Uterus (tissue), 4 donors: Measurements from ENCODE around the gene GCDH. TPM values are rescaled to one million over a fixed set of nuclear protein-coding genes. Genes with fewer than 3 reads are reported as not detected.

Source experiments
- DNase-seq, 2 donors: peaks; one replicate each; pipeline ENCODE4 v3.0.0-alpha.2; 2019 to 2020
- H3K27ac ChIP-seq, 2 donors: fragments of 200-600 bp; sonication (generic); 1 replicate in 1 of 2; 2 replicates in 1 of 2; pipeline ENCODE4 v1.5.1; 2016 to 2018
- H3K27me3 ChIP-seq, 2 donors: fragments of 200-600 bp; sonication (generic); one replicate each; pipeline ENCODE4 v1.5.1; 2018 to 2019; ENCODE audit warnings: control low read depth in 1 of 2
- H3K36me3 ChIP-seq, 2 donors: fragments of 200-600 bp; sonication (generic); one replicate each; pipeline ENCODE4 v1.5.1; 2019; ENCODE audit warnings: control low read depth in 1 of 2
- H3K4me1 ChIP-seq, 2 donors: fragments of 200-600 bp; sonication (generic); one replicate each; pipeline ENCODE4 v1.5.1; 2018 to 2019; ENCODE audit warnings: control low read depth in 1 of 2
- H3K4me3 ChIP-seq, 2 donors: fragments of 200-600 bp; sonication (generic); 1 replicate in 1 of 2; 2 replicates in 1 of 2; pipeline ENCODE4 v1.5.1; 2018 to 2019; ENCODE audit warnings: mild to moderate bottlenecking in 1 of 2
- H3K9me3 ChIP-seq, 2 donors: fragments of 200-600 bp; sonication (generic); one replicate each; pipeline ENCODE4 v1.5.1; 2019; ENCODE audit warnings: control low read depth in 1 of 2
- CTCF ChIP-seq, 4 experiments: fragments of 200-600 bp in 2 of 4; fragments of 450-650 bp in 2 of 4; sonication (generic) in 2 of 4; IDR thresholded peaks; one replicate each; pipeline ENCODE4 v1.5.1; 2016 to 2019; ENCODE audit warnings: antibody characterized with exemption in 4 of 4, mild to moderate bottlenecking in 2 of 4, moderate library complexity in 1 of 4
- POLR2A ChIP-seq, 2 donors: fragments of 450-650 bp; IDR thresholded peaks; one replicate each; pipeline ENCODE4 v1.6.1; 2016; ENCODE audit warnings: antibody characterized with exemption in 2 of 2, mild to moderate bottlenecking in 1 of 2, moderate library complexity in 1 of 2
- intact Hi-C: fragments of 100-400 bp; cut with DNase I; formaldehyde crosslinking; loops from one replicate; pipeline ENCODE4 v1.15.1; 2023; ENCODE audit warnings: low total_unique reads
- total RNA-seq, 4 donors: library from RNA; depleted of rRNA in 3 of 4; stranded (reverse); fragments of >200 nt in 3 of 4; gene quantifications; one replicate each; pipeline versions ENCODE4 v1.1.0 to v1.2.4, GENCODE V29; 2014 to 2023
- donor health status: DM: yes; HTN: yes; CAD: no.

GCDH gene
- total RNA-seq, 4 donors from 2014 or later, result 6.8 to 47.9 (median 18.2) TPM

GRCh38 chr19:12847159-12848139, 43.5 kb upstream of the GCDH start:
- Histone ChIP-seq H3K4me1 (no peaks in the 10 kb centered on the region), H3K36me3 (no peaks in the 10 kb centered on the region), H3K27ac (no peak overlapping the region), H3K4me3 (no peak overlapping the region), H3K9me3 (no peaks in the 10 kb centered on the region), H3K27me3 (peaks cover 0 to 15% of the 10 kb centered on the region in 2 donors)
- DNase-seq, result peak; percentile 81 to 87
- intact Hi-C loops, result loop anchor here (2.0 kb wide), 1 partner anchor 49 kb away; no protein-coding TSS in a partner anchor
- TF ChIP-seq CTCF (IDR thresholded peaks at IDR 0.05) (peak; percentile 91 to 99 (median 99)), POLR2A (IDR thresholded peaks at IDR 0.05) (peak in 1 of 2 donors; percentile 15)

GRCh38 chr19:12856653-12857052, 34.3 kb upstream of the GCDH start:
- Histone ChIP-seq H3K36me3 (no peaks in the 10 kb centered on the region), H3K4me3 (no peak overlapping the region), H3K4me1 (no peaks in the 10 kb centered on the region), H3K27me3 (no peaks in the 10 kb centered on the region), H3K9me3 (peaks cover 0 to 5% of the 10 kb centered on the region in 2 donors), H3K27ac (no peak overlapping the region)
- intact Hi-C loops, result no loop called here
- no peak for DNase-seq
- TF ChIP-seq POLR2A (IDR thresholded peaks at IDR 0.05), result no peak
- no peak for TF ChIP-seq CTCF (IDR thresholded peaks at IDR 0.05)

GRCh38 chr19:12858041-12858928, 32.7 kb upstream of the GCDH start:
- intact Hi-C loops, result no loop called here
- H3K4me1 ChIP-seq, result no peaks in the 10 kb centered on the region
- H3K36me3 ChIP-seq, result no peaks in the 10 kb centered on the region
- TF ChIP-seq CTCF (IDR thresholded peaks at IDR 0.05), result no peak
- no peak for TF ChIP-seq POLR2A (IDR thresholded peaks at IDR 0.05)
- H3K4me3 ChIP-seq, result no peak overlapping the region
- H3K27me3 ChIP-seq, result no peaks in the 10 kb centered on the region
- no peak for DNase-seq
- no peak overlapping the region for H3K27ac ChIP-seq
- H3K9me3 ChIP-seq, result peaks cover 0 to 5% of the 10 kb centered on the region in 2 donors

GRCh38 chr19:12859546-12859945, 31.4 kb upstream of the GCDH start:
- no peak overlapping the region for H3K27ac ChIP-seq
- no peak for DNase-seq
- H3K4me3 ChIP-seq, result no peak overlapping the region
- H3K9me3 ChIP-seq, result peaks cover 0 to 5% of the 10 kb centered on the region in 2 donors
- H3K4me1 ChIP-seq, result no peaks in the 10 kb centered on the region
- no peak for TF ChIP-seq CTCF (IDR thresholded peaks at IDR 0.05)
- TF ChIP-seq POLR2A (IDR thresholded peaks at IDR 0.05), result no peak
- no peaks in the 10 kb centered on the region for H3K36me3 ChIP-seq
- intact Hi-C loops, result no loop called here
- no peaks in the 10 kb centered on the region for H3K27me3 ChIP-seq
